ENCODE data around the gene TEX22.

DNA sequence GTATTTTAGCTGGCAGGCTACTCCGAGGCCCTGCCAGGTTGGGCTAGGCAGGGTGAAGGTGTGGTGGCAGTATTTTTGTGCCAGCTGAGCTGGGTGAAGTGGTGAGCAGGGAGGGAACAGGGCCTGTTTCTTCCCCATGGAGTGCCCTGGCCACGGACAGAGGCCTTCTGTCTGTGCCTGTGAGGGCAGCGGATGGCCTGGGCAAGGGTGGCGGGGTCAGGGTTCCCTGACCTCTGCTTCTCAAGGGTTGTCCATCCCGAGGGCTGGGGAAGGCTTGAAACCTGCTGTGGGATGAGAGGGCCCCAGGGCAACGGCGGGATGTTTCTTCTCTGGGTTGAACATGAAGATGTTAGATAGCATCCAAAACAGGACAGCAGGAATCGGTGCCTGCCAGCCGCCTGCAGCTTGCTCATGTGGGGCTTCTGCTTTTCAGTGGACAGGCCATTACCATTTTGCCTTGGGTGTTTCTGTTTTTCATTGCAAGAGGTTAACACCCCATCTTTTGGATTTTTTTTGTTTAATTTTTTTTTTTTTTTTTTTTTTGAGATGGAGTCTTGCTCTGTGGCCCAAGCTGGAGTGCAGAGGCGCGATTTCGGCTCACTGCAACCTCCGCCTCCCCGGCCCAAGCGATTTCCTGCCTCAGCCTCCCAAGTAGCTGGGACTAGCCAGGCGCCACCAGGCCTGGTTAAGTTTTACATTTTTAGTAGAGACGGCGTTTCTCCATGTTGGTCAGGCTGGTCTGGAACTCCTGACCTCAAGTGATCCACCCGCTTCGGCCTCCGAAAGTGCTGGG lies 24.6 kb downstream of the TEX22 start:
- TF ChIP-seq CTCF (IDR thresholded peaks at IDR 0.05; ENCODE audit: low read length) (no peak), EZH2 (optimal IDR thresholded peaks at IDR 0.05; ENCODE audit: low read depth, low read length) (no peak), EZH2phosphoT487 (IDR thresholded peaks at IDR 0.05; ENCODE audit: low read length) (no peak)

All from MM.1S (cell line).